GM19468 (cell line): ENCODE measurements around the gene ACAD10.
"Not testable (repeated sequence)": the region's sequence is repeated elsewhere in the genome, so short reads cannot be mapped to it uniquely, and the experiment has no call there.

Experiments used
- ATAC-seq: cut with Tn5 transposase; IDR thresholded peaks from one replicate; pipeline ENCODE4 v1.9.1; 2021; ENCODE audit warnings: mild to moderate bottlenecking, moderate library complexity, moderate number of reproducible peaks; ENCODE audit not compliant: unreplicated experiment; ENCODE audit errors: extremely low read depth

Gene ACAD10

GRCh38 chr12:111748151-111748672 lies 62.4 kb downstream of the ACAD10 start:
- no peak for ATAC-seq

- no peak for ATAC-seq
These were observed 63.0 kb downstream of the ACAD10 start for GRCh38 chr12:111748867-111749266.

GRCh38 chr12:111749391-111749790 lies 63.5 kb downstream of the ACAD10 start:
- ATAC-seq = no peak

GRCh38 chr12:111753144-111753881 lies 67.5 kb downstream of the ACAD10 start:
- no peak for ATAC-seq

GRCh38 chr12:111754671-111755070 lies 68.8 kb downstream of the ACAD10 start:
- no peak for ATAC-seq

- ATAC-seq = no peak
These were observed 70.3 kb downstream of the ACAD10 start for GRCh38 chr12:111756196-111756595.

- ATAC-seq = no peak
These were observed 70.8 kb downstream of the ACAD10 start for GRCh38 chr12:111756681-111757080.

GRCh38 chr12:111757361-111758119 lies 71.7 kb downstream of the ACAD10 start:
- no peak for ATAC-seq

GRCh38 chr12:111758120-111758561 lies 72.3 kb downstream of the ACAD10 start:
- ATAC-seq = no peak

- ATAC-seq = no peak
These were observed 73.4 kb downstream of the ACAD10 start for GRCh38 chr12:111759271-111759670.

GRCh38 chr12:111759991-111760390 lies 74.1 kb downstream of the ACAD10 start:
- ATAC-seq = no peak

GRCh38 chr12:111761099-111761498 lies 75.2 kb downstream of the ACAD10 start:
- ATAC-seq = no peak

- ATAC-seq = no peak
These were observed 75.9 kb downstream of the ACAD10 start for GRCh38 chr12:111761706-111762105.

GRCh38 chr12:111763552-111763951 lies 77.7 kb downstream of the ACAD10 start:
- ATAC-seq = not testable (repeated sequence)

GRCh38 chr12:111764120-111764821 lies 78.4 kb downstream of the ACAD10 start:
- no peak for ATAC-seq

- ATAC-seq = peak; percentile 29
These were observed 80.9 kb downstream of the ACAD10 start, which contains the start of gene ALDH2 for GRCh38 chr12:111766608-111767361. TSS of gene ALDH2 (plus strand) at chr12:111766933. CDS start at chr12:111766983, 50 bp downstream.

GRCh38 chr12:111767362-111768158 lies 81.7 kb downstream of the ACAD10 start:
- ATAC-seq = no peak

- ATAC-seq = no peak
These were observed 82.5 kb downstream of the ACAD10 start for GRCh38 chr12:111768159-111768895.
